GM12864 (cell line): ENCODE results near the gene TPP2.

ENCODE experiments used
- DNase-seq: peaks from one replicate; pipeline ENCODE4 v3.0.0-alpha.2; 2011; ENCODE audit warnings: low read depth
- H3K4me3 ChIP-seq: 2 replicates; pipeline ENCODE4 v1.5.1; 2011; ENCODE audit warnings: mild to moderate bottlenecking, low read depth, low read length, control low read depth
- CTCF ChIP-seq: IDR thresholded peaks from 2 replicates; pipeline ENCODE4 v1.5.1; 2011; ENCODE audit warnings: low read depth, mild to moderate bottlenecking, moderate library complexity, low read length, control low read depth, inconsistent platforms; ENCODE audit errors: missing control alignments

Gene TPP2

GRCh38 chr13:102679449-102680132, 82.8 kb downstream of the TPP2 start:
- DNase-seq = no peak
- no peak overlapping the region for H3K4me3 ChIP-seq
- no peak for TF ChIP-seq CTCF

GRCh38 chr13:102680133-102680717, 83.4 kb downstream of the TPP2 start:
- H3K4me3 ChIP-seq = no peak overlapping the region
- no peak for TF ChIP-seq CTCF
- DNase-seq = no peak

GRCh38 chr13:102680842-102681740, 84.3 kb downstream of the TPP2 start:
- no peak overlapping the region for H3K4me3 ChIP-seq
- DNase-seq = no peak
- no peak for TF ChIP-seq CTCF

- DNase-seq = no peak
- TF ChIP-seq CTCF = no peak
- no peak overlapping the region for H3K4me3 ChIP-seq
These were observed 85.4 kb downstream of the TPP2 start for GRCh38 chr13:102682211-102682610.

GRCh38 chr13:102682727-102683126, 85.9 kb downstream of the TPP2 start:
- no peak for TF ChIP-seq CTCF
- DNase-seq = no peak
- no peak overlapping the region for H3K4me3 ChIP-seq

GRCh38 chr13:102683637-102684036, 86.9 kb downstream of the TPP2 start:
- no peak for TF ChIP-seq CTCF
- no peak overlapping the region for H3K4me3 ChIP-seq
- DNase-seq = no peak
